ENCODE measurements around the gene ITGBL1. TPM values are rescaled to one million over a fixed set of nuclear protein-coding genes. Genes with fewer than 3 reads are reported as not detected.

The ITGBL1 gene
- not detected for total RNA-seq

- no peak for ATAC-seq
- no peak within 1 kb of the TSS for H3K27ac Mint-ChIP-seq
- no peak for DNase-seq (ENCODE audit: low spot score in 2 of 2)
- peaks cover 0 to 6% of the 10 kb centered on the region in 2 donors for H3K36me3 Mint-ChIP-seq
- H3K9me3 Mint-ChIP-seq: no peaks in the 10 kb centered on the region
These were observed at the start of gene ITGBL1 for GRCh38 chr13:101452519-101453485. Gene ITGBL1, plus strand, starts transcription at chr13:101452675. Its CDS starts 159 bp downstream, at chr13:101452834.

- ATAC-seq: no peak
- Mint-ChIP-seq H3K36me3 (no peaks in the 10 kb centered on the region), H3K9me3 (no peaks in the 10 kb centered on the region), H3K27ac (no peak overlapping the region)
- no peak for DNase-seq (ENCODE audit: low spot score in 2 of 2)
These were observed 45.7 kb upstream of the ITGBL1 start for GRCh38 chr13:101406791-101407190.

- ATAC-seq: no peak
- no peak for DNase-seq (ENCODE audit: low spot score in 2 of 2)
- Mint-ChIP-seq H3K27ac (no peak overlapping the region), H3K36me3 (no peaks in the 10 kb centered on the region), H3K9me3 (no peaks in the 10 kb centered on the region)
These were observed 44.3 kb upstream of the ITGBL1 start for GRCh38 chr13:101408154-101408553.

- H3K36me3 Mint-ChIP-seq: no peaks in the 10 kb centered on the region
- H3K27ac Mint-ChIP-seq: no peak overlapping the region
- ATAC-seq: no peak
These were observed 43.4 kb upstream of the ITGBL1 start for GRCh38 chr13:101408992-101409656.

GRCh38 chr13:101412076-101412475 is 40.4 kb upstream of the ITGBL1 start:
- no peak for ATAC-seq
- H3K36me3 Mint-ChIP-seq: no peaks in the 10 kb centered on the region
- no peak for DNase-seq (ENCODE audit: low spot score in 2 of 2)

More at GRCh38 chr13:101408992-101409656, 43.4 kb upstream of the ITGBL1 start:
- DNase-seq (ENCODE audit: low spot score in 2 of 2): no peak
- no peaks in the 10 kb centered on the region for H3K9me3 Mint-ChIP-seq

GRCh38 chr13:101415358-101416174 is 36.9 kb upstream of the ITGBL1 start:
- no peaks in the 10 kb centered on the region for H3K36me3 Mint-ChIP-seq
- no peaks in the 10 kb centered on the region for H3K9me3 Mint-ChIP-seq
- DNase-seq (ENCODE audit: low spot score in 2 of 2) (no peak), ATAC-seq (no peak)
- no peak overlapping the region for H3K27ac Mint-ChIP-seq

More at GRCh38 chr13:101412076-101412475, 40.4 kb upstream of the ITGBL1 start:
- no peak overlapping the region for H3K27ac Mint-ChIP-seq
- H3K9me3 Mint-ChIP-seq: no peaks in the 10 kb centered on the region

GRCh38 chr13:101416181-101417042 is 36.1 kb upstream of the ITGBL1 start, which contains the start of gene NALCN:
Gene NALCN, minus strand, starts transcription at chr13:101416508. Its CDS starts 17,382 bp downstream, at chr13:101399126.
- ATAC-seq: peak in 1 of 2 donors; percentile 50
- no peaks in the 10 kb centered on the region for H3K9me3 Mint-ChIP-seq
- no peak for DNase-seq (ENCODE audit: low spot score in 2 of 2)
- no peak within 1 kb of the TSS for H3K27ac Mint-ChIP-seq
- H3K36me3 Mint-ChIP-seq: no peaks in the 10 kb centered on the region

GRCh38 chr13:101417043-101417406 is 35.5 kb upstream of the ITGBL1 start:
- Mint-ChIP-seq H3K9me3 (no peaks in the 10 kb centered on the region), H3K36me3 (no peaks in the 10 kb centered on the region), H3K27ac (no peak overlapping the region)
- DNase-seq (ENCODE audit: low spot score in 2 of 2) (no peak), ATAC-seq (no peak)

GRCh38 chr13:101417501-101417900 is 35.0 kb upstream of the ITGBL1 start:
- DNase-seq (ENCODE audit: low spot score in 2 of 2) (no peak), ATAC-seq (no peak)
- Mint-ChIP-seq H3K9me3 (no peaks in the 10 kb centered on the region), H3K36me3 (no peaks in the 10 kb centered on the region), H3K27ac (no peak overlapping the region)

- no peak overlapping the region for H3K27ac Mint-ChIP-seq
- no peaks in the 10 kb centered on the region for H3K36me3 Mint-ChIP-seq
- DNase-seq (ENCODE audit: low spot score in 2 of 2): no peak
- no peak for ATAC-seq
- H3K9me3 Mint-ChIP-seq: no peaks in the 10 kb centered on the region
These were observed 28.6 kb upstream of the ITGBL1 start for GRCh38 chr13:101423872-101424271.

GRCh38 chr13:101424381-101425155 is 27.9 kb upstream of the ITGBL1 start:
- DNase-seq (ENCODE audit: low spot score in 2 of 2): no peak
- Mint-ChIP-seq H3K36me3 (no peaks in the 10 kb centered on the region), H3K27ac (no peak overlapping the region), H3K9me3 (no peaks in the 10 kb centered on the region)
- no peak for ATAC-seq

- Mint-ChIP-seq H3K36me3 (no peaks in the 10 kb centered on the region), H3K27ac (no peak overlapping the region), H3K9me3 (no peaks in the 10 kb centered on the region)
- ATAC-seq (no peak), DNase-seq (ENCODE audit: low spot score in 2 of 2) (no peak)
These were observed 27.4 kb upstream of the ITGBL1 start for GRCh38 chr13:101425156-101425471.

- H3K27ac Mint-ChIP-seq: no peak overlapping the region
These were observed 26.9 kb upstream of the ITGBL1 start for GRCh38 chr13:101425623-101426022.

GRCh38 chr13:101429733-101430132 is 22.7 kb upstream of the ITGBL1 start:
- Mint-ChIP-seq H3K36me3 (no peaks in the 10 kb centered on the region), H3K9me3 (no peaks in the 10 kb centered on the region), H3K27ac (no peak overlapping the region)
- ATAC-seq (no peak), DNase-seq (ENCODE audit: low spot score in 2 of 2) (no peak)

More at GRCh38 chr13:101425623-101426022, 26.9 kb upstream of the ITGBL1 start:
- no peak for DNase-seq (ENCODE audit: low spot score in 2 of 2)
- H3K9me3 Mint-ChIP-seq: no peaks in the 10 kb centered on the region
- ATAC-seq: no peak
- no peaks in the 10 kb centered on the region for H3K36me3 Mint-ChIP-seq

- H3K9me3 Mint-ChIP-seq: no peaks in the 10 kb centered on the region
- no peak overlapping the region for H3K27ac Mint-ChIP-seq
- H3K36me3 Mint-ChIP-seq: no peaks in the 10 kb centered on the region
- ATAC-seq: no peak
- DNase-seq (ENCODE audit: low spot score in 2 of 2): no peak
These were observed 18.6 kb upstream of the ITGBL1 start for GRCh38 chr13:101433895-101434294.

Measured in activated naive CD4-positive, alpha-beta T cell treated with anti-CD3 and anti-CD28 coated beads, Interleukin-2, amount 50 U/mL, for 72 hours (primary cell).